Activated CD4-positive, alpha-beta T cell treated with anti-CD3 and anti-CD28 coated beads, Interleukin-2, amount 10 ng/mL, durations not matched to agents 24 days and 14 days (primary cell): ENCODE data around the gene NELFB. TPM values are rescaled to one million over a fixed set of nuclear protein-coding genes. Genes with fewer than 3 reads are reported as not detected.

ENCODE experiments used
- DNase-seq: peaks from one replicate; pipeline ENCODE4 v3.0.0; 2022
- H3K27ac Mint-ChIP-seq: one replicate; pipeline ENCODE4 v1.8.0; 2022; ENCODE audit warnings: mild to moderate bottlenecking, mixed read lengths
- H3K27me3 Mint-ChIP-seq: one replicate; pipeline ENCODE4 v1.8.0; 2022; ENCODE audit warnings: mixed read lengths
- H3K36me3 Mint-ChIP-seq: one replicate; pipeline ENCODE4 v1.8.0; 2022; ENCODE audit warnings: low read depth, mild to moderate bottlenecking, mixed read lengths
- H3K4me1 Mint-ChIP-seq: one replicate; pipeline ENCODE4 v1.8.0; 2021; ENCODE audit warnings: mixed read lengths
- H3K4me3 Mint-ChIP-seq: one replicate; pipeline ENCODE4 v1.8.0; 2022; ENCODE audit warnings: mild to moderate bottlenecking, moderate library complexity, mixed read lengths
- H3K9me3 Mint-ChIP-seq: one replicate; pipeline ENCODE4 v1.8.0; 2021; ENCODE audit warnings: mixed read lengths
- intact Hi-C: fragments of 100-400 bp; cut with micrococcal nuclease; formaldehyde crosslinking; loops from one replicate; pipeline ENCODE4 v1.15.1; 2023
- total RNA-seq: library from RNA; stranded (reverse); gene quantifications from 2 replicates; pipeline ENCODE4 v1.2.3, GENCODE V29; 2022

The NELFB gene
- total RNA-seq, 1 donor from 2014 or later: 75.3 TPM

DNA sequence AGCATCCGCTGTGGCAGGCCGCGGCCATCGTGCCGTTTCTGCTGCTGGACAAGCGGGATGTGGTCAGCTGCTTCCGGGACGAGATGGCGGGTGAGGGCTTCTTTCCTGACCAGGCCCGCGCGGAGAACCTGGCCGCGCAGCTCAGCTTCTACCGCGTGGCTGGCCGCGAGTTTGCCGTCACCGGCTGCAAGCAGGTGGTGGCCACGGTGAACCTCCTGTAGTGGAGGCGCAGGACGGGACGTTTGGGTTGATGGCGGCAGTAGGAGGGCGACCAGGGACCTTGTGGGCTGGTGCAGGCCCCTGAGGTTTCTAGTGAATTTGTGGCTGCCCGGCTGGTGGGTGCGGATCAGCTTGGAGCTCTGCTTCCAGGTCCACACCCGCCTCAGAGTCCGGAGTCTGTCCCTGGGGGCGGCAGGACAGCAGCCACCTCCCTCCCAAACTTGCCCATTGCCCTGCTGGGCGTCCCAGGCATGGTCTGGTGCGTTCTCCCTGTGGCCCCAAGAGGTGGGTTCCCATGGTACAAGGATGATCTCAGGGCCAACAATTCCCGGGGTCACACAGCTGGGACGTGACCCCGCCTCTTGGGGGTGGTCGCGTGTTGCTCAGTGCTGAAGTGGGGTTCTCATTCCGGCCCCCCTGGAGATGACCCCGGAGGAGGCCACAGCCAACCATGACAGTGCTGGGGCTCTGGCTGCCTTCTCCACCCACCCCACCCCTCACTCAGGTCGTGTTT is 24.8 kb downstream of the NELFB start:
- Mint-ChIP-seq H3K4me3 (peak overlapping the region; percentile 12), H3K36me3 (peaks cover 9% of the 10 kb centered on the region), H3K27ac (no peak overlapping the region), H3K9me3 (no peaks in the 10 kb centered on the region), H3K4me1 (peaks cover 9% of the 10 kb centered on the region), H3K27me3 (no peaks in the 10 kb centered on the region)
- DNase-seq: no peak
- intact Hi-C loops: no loop called here

DNA sequence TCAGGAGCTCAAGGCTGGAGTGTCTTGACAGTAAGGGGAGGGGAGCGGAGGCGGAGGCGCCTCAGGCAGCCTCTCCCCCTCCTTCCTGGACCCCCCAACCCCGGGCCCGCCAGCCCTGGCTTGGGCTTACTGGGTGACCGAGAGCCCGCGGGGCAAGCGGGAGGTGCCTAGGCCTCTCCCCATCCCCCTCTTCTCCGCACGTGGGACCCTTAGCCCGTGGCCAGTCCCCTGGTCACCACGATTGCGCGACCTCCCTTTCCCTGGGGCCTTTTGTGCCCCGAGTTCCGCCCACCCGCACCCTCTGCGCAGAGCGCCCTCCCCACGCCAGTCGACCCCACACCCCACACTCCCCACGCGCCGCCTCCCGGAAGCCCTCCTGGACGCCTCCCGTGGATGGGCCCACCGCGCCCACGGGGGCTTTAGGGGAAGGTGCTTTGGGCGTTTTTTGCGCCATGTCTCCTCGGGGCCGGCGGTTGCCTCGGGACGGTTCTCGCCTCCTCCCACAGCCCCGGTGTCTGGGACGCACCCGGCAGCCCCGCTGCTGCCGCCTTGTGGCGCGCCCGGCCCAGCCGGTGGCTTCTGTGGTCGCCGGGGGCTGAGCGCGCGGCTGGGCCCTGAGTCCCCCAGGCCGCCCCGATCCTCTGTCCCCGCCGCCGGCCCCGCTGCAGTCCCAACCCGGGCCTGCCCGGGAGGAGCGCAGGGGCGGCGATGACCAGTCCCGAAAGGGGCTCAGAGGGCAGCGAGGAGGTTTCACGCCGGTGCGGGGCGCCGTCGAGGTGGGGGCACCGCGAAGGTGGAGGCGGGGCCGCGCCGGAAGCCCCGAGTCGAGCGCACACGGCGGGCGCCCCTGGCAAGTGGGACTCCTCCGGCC is 25.6 kb downstream of the NELFB start:
- peaks cover 6% of the 10 kb centered on the region for H3K4me1 Mint-ChIP-seq
- no peaks in the 10 kb centered on the region for H3K27me3 Mint-ChIP-seq
- H3K27ac Mint-ChIP-seq: no peak overlapping the region
- intact Hi-C loops: no loop called here
- no peaks in the 10 kb centered on the region for H3K9me3 Mint-ChIP-seq
- DNase-seq: no peak
- H3K4me3 Mint-ChIP-seq: no peak overlapping the region
- H3K36me3 Mint-ChIP-seq: peaks cover 9% of the 10 kb centered on the region

DNA sequence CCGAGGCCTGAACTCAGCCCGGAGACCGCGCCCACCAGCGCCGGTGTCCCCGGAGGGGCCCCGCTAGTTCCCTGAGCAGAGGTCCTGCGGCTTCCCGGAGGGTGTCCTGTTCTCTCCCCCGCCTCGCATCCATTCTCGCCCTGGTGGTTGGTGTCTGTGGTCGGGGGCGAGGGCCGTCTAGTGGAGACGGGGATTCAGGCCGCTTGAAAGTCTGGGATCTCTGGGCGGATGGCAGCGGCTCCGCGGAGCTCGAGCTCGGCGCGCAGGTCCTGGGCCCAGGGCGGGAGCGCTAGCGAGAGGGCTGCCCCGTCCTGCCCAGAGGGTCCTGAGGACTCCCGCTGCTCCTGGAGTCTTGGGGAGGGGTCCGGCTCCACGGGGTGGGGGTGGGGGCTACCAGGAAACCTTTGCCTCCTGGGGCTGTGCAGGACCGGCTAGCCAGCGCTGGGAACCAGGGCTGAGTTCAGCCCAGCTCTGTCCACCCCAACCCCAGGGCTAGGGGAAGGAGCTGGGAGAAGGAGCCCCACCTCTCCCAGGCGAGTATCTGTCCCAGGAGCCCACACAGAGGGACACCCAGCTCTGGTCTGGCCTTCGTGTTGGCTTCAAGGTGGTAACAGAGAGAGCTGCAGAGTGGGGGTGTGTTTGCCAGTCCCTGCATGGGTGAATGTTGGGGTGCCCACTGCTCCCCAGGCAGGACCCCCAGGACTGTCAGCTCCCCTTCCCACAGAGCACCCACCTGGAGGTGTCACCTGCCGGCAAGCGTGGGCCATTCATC is 26.4 kb downstream of the NELFB start:
- H3K4me1 Mint-ChIP-seq: peaks cover 4% of the 10 kb centered on the region
- intact Hi-C loops: no loop called here
- H3K36me3 Mint-ChIP-seq: peaks cover 9% of the 10 kb centered on the region
- H3K27me3 Mint-ChIP-seq: no peaks in the 10 kb centered on the region
- no peak overlapping the region for H3K4me3 Mint-ChIP-seq
- DNase-seq: no peak
- no peaks in the 10 kb centered on the region for H3K9me3 Mint-ChIP-seq
- H3K27ac Mint-ChIP-seq: no peak overlapping the region

DNA sequence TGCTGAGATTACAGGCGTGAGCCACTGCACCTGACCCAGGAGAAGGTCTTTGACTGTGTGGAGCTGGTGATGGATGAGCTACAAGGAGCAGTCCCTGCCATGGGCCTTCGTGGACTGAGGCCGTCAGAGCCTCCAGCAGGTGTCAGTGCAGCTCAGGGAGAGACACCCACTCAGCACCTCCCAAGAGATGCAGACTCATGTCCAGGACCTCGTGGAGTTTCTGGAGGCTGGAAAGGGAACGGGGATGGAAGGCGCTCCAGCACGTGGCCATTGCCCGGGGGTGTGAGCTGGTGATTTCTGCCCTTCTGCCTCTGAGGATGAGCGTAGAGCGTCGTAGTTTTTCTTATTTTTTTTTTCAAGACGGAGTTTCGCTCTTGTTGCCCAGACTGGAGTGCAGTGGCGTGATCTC is 31.9 kb downstream of the NELFB start:
- peak; percentile 81 for DNase-seq
- H3K27me3 Mint-ChIP-seq: no peaks in the 10 kb centered on the region
- H3K4me1 Mint-ChIP-seq: peaks cover 2% of the 10 kb centered on the region
- H3K9me3 Mint-ChIP-seq: no peaks in the 10 kb centered on the region
- H3K4me3 Mint-ChIP-seq: no peak overlapping the region
- intact Hi-C loops: no loop called here
- peaks cover 6% of the 10 kb centered on the region for H3K36me3 Mint-ChIP-seq
- no peak overlapping the region for H3K27ac Mint-ChIP-seq

DNA sequence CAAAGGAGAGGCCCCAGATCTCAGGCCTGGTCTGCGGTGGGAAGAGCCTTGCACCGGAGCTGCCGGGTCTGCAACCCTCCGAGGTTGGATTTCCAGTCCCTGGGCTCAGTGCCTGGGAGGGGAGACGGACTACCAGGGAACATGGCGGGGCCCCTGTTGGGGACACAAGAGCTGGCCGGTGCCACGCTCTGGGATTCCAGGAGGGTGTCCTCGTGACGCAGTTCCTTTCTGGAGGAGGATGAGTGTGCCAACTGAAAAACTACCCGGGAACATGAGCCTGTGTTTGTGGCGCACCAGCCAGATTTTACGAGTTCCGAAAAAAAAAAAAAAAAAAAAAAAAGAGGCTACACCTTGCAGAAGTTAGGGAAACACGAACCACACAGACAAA is 38.0 kb downstream of the NELFB start:
- Mint-ChIP-seq H3K9me3 (no peaks in the 10 kb centered on the region), H3K4me1 (peaks cover 2% of the 10 kb centered on the region), H3K27me3 (peaks cover 28% of the 10 kb centered on the region), H3K27ac (no peak overlapping the region), H3K36me3 (no peaks in the 10 kb centered on the region), H3K4me3 (no peak overlapping the region)
- intact Hi-C loops: loop anchor here (10.0 kb wide), 1 partner anchor 232 kb away; no protein-coding TSS in a partner anchor
- no peak for DNase-seq

DNA sequence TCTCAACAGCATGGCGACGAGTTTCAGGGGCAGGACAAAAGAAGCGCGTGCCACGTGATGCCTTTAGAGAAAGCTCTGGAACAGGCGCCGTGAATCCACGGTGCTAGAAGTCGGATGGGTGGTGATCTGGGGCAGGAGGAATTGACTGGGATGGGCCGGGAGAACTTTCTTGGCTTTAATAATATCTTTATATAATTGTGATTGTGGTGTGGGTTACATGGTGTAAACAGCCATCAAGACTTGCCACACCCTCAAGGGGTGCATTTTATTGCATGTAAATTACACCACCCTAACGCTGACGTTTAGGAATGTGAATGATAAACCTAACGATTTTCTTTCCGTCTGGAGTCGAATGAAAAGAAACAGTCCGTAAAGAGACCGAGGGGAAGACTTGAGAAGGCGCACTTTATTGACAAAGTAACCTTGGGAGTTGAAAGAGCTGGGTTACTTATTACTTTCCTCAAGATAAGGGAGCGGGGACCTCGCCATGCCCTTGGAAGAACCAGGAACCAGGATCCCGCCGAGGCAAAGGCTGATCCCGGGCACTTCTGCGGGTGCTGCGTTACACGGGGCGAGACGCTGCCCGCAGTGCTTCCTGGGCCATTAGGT is 38.5 kb downstream of the NELFB start:
- intact Hi-C loops: loop anchor here (2.0 to 10.0 kb wide), 2 partner anchors 113 to 231 kb away; no protein-coding TSS in a partner anchor
- H3K9me3 Mint-ChIP-seq: no peaks in the 10 kb centered on the region
- peaks cover 33% of the 10 kb centered on the region for H3K27me3 Mint-ChIP-seq
- no peak overlapping the region for H3K27ac Mint-ChIP-seq
- H3K4me3 Mint-ChIP-seq: no peak overlapping the region
- no peaks in the 10 kb centered on the region for H3K36me3 Mint-ChIP-seq
- DNase-seq: no peak
- peaks cover 2% of the 10 kb centered on the region for H3K4me1 Mint-ChIP-seq

DNA sequence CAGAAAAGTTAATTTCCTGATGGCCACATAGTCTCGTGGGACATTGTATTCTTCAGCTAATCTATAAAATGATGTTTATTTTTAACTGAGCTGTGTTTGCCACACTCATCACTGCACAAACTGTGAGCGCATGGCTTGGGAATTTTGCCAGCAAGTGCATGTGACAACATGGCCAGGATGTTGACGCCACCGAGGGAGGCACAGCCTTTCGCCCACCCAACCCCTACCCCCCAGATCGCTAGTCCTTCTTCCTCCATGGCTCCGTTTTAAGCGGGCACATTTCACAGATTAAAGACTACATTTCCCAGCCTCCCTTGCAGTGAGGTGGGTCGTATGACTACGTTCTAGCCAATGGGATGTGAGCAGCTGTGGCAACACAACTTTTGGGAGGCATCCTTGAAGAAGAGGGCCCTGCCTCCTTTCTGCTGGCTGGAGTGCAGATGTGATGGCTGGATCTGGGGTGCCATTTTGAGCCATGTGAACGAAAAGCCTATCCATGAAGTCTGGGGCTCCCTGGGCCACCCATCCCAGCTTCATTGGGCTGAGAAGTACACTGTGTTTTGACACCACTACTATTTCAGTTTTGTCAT is 39.1 kb downstream of the NELFB start:
- H3K27ac Mint-ChIP-seq: peak overlapping the region; percentile 12
- DNase-seq: peak; percentile 72
- H3K4me1 Mint-ChIP-seq: peaks cover 2% of the 10 kb centered on the region
- no peaks in the 10 kb centered on the region for H3K36me3 Mint-ChIP-seq
- peak overlapping the region; percentile 24 for H3K4me3 Mint-ChIP-seq
- intact Hi-C loops: loop anchor here (2.0 to 10.0 kb wide), 2 partner anchors 113 to 231 kb away; no protein-coding TSS in a partner anchor
- H3K9me3 Mint-ChIP-seq: no peaks in the 10 kb centered on the region
- H3K27me3 Mint-ChIP-seq: peaks cover 37% of the 10 kb centered on the region

DNA sequence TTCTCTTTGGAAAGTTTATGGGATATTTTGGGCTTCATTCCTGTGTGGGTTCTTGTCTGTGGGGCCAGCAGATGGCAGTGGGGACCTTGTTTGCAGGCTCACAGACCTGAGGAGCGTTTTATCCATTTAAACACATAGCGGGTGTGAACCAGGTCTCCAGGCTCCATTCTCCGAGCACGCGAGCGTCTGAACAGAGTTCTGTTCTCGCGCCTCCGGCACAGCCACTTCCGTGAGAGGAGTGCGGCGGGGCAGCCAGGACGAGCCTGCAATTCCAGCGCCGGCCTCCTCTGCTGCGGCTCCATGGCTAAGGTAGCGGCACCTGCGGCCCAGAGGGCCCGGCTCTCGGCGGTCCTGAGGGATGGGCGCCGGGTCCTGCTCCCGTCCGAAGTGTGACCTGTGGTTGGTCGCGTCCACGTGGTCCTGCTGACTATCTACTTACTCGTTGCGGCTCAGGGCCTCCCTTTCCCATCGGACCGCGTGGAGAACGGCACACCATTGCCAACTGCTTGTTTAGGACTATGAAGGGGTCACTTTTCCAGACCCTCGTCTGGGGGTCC is 39.6 kb downstream of the NELFB start:
- H3K27ac Mint-ChIP-seq: peak overlapping the region; percentile 12

DNA sequence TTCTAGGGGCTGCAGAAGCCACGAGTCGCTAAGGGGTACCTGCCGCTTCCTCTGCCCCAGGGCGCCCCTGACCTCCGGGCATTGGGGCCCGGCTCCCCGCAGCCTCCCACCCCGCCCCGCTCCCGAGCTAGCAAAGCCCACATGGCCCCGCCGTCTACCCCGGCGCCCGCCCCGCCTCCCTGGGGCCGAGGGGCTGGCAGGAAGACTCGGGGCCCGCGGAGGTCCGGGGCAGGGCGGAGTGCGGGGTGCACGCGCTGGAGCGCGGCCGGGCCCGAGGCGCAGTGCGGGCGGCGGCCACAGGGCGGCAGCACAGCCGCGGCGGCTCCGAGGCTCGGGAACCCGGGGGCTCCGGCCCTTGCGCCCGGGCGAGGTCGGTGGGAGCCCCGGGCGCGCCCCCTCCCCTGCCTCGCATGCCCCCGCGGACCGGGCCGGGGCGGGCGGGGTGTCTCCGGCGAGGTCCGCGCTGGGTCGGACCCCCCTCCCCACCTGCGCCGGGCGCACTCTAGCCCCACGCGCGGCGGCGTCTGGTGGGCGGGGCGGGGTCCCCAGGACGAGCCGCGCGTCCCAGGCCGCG is 40.2 kb downstream of the NELFB start:
- peaks cover 5% of the 10 kb centered on the region for H3K4me1 Mint-ChIP-seq
- intact Hi-C loops: loop anchor here (2.0 to 10.0 kb wide), 2 partner anchors 111 to 229 kb away; no protein-coding TSS in a partner anchor
- H3K9me3 Mint-ChIP-seq: no peaks in the 10 kb centered on the region
- no peak overlapping the region for H3K4me3 Mint-ChIP-seq
- H3K27ac Mint-ChIP-seq: no peak overlapping the region
- peaks cover 42% of the 10 kb centered on the region for H3K27me3 Mint-ChIP-seq
- H3K36me3 Mint-ChIP-seq: no peaks in the 10 kb centered on the region
- peak; percentile 91 for DNase-seq

More for the DNA sequence above, 39.6 kb downstream of the NELFB start:
- intact Hi-C loops: loop anchor here (2.0 to 10.0 kb wide), 2 partner anchors 112 to 230 kb away; no protein-coding TSS in a partner anchor
- H3K4me3 Mint-ChIP-seq: peak overlapping the region; percentile 24
- H3K36me3 Mint-ChIP-seq: no peaks in the 10 kb centered on the region
- peaks cover 38% of the 10 kb centered on the region for H3K27me3 Mint-ChIP-seq
- H3K9me3 Mint-ChIP-seq: no peaks in the 10 kb centered on the region
- no peak for DNase-seq
- H3K4me1 Mint-ChIP-seq: peaks cover 2% of the 10 kb centered on the region

DNA sequence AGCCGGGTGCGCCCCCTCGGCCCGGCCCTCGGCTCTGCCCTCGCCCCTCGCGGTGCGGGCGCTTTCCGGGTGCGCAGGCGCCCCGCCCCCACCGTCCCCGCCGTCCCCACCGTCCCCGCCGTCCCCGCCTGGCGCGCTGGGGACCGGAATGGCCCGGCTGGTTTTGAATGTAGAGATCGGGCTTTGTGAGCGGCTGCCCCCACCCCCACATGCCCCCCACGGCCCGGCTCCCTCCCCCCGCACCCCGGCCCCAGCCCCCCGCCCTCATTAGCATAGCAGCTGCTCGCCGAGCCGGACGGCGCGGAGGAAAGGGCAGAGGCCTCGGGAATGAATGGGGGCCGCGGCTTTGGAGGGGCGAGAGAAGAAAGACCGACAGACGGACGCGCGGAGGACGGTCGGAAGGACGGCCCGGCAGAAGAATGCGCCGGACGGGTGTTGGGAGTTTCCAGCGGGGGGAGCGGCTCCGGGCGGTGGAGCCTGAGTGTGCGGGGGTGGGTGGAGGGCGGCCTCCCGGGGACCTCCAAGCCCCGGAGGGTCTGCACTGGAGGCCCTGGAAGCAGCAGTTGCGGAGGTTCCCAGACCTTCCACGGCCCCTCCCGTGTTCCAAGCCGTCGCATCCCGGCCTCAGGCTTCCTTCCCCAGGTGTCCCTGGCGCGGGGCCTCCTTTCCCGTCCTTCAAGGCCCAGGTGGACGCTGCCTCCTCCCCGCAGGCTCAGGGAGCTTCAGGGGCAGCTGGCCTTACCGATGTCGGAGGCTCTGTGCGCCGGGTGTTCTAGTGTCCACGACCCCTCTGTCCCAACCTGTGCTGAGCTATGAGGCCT is 40.9 kb downstream of the NELFB start:
- Mint-ChIP-seq H3K4me1 (peaks cover 8% of the 10 kb centered on the region), H3K27me3 (peaks cover 46% of the 10 kb centered on the region), H3K9me3 (no peaks in the 10 kb centered on the region), H3K36me3 (peaks cover 3% of the 10 kb centered on the region), H3K27ac (peak overlapping the region; percentile 70), H3K4me3 (peak overlapping the region; percentile 72)
- no peak for DNase-seq
- intact Hi-C loops: loop anchor here (2.0 to 10.0 kb wide), 2 partner anchors 111 to 229 kb away; no protein-coding TSS in a partner anchor

DNA sequence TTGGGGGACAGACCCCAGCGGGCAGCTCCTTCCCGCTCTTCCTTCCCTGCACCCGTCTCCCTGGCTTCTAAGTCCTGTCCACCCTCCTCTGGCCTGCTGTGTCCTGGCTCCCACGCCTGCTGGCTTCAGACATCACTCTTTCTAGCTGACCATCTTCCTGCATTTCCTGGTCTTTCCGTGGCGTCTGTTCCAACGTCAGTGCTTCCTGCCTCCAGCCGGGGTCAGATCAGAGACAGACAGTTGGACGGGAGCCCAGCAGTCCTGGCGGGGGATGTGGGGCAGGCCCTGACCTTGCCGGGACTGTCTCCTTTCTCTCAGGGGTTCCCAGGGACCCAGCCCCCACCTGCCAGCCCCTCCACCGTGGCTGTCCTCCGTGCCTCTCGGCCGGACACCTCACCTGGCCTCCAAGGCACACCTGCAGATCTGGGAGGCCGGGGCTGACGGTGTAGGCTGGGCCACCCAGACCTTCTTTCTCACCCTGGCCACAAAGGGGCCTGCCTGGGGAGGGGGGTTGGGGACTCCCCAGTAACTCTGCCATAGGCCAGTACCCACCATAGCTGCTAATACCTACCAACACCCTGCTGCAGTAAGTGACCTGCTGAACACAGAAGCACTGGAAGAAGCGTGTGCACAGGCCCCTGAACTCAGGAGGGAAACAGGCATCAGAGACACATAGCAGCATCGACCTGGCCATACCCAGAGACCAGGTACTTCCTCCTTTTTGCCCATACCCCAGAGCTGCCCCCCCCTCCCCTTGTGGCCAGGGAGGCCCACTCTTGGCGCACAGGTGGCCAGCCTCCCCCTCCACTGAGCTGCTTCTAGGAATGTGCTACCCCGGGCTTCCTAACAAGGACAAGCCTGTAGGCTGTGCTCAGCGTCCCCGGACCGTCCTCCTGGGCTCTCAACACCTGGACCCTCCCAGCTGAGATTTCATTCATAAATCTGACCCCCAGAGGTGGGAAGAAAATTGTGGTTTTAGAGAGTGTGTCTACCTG is 41.8 kb downstream of the NELFB start:
- H3K36me3 Mint-ChIP-seq: peaks cover 3% of the 10 kb centered on the region
- H3K4me1 Mint-ChIP-seq: peaks cover 8% of the 10 kb centered on the region
- peaks cover 46% of the 10 kb centered on the region for H3K27me3 Mint-ChIP-seq
- H3K9me3 Mint-ChIP-seq: no peaks in the 10 kb centered on the region
- peak overlapping the region; percentile 72 for H3K4me3 Mint-ChIP-seq
- DNase-seq: no peak
- intact Hi-C loops: loop anchor here (10.0 kb wide), 1 partner anchor 228 kb away; no protein-coding TSS in a partner anchor
- H3K27ac Mint-ChIP-seq: peak overlapping the region; percentile 70
